Endothelial cell of umbilical vein (primary cell): ENCODE measurements around the gene HLA-DMA. TPM values are rescaled to one million over a fixed set of nuclear protein-coding genes. Genes with fewer than 3 reads are reported as not detected.

Experiments
- BruUV-seq: library from RNA; stranded (reverse); fragments of 400-500 nt; replicated peaks from 2 replicates; lab custom pipeline; 2021; lab: Mats Ljungman, UMichigan
- CTCF ChIA-PET: fragments of 300-600, 350-600 bp; sonication (Branson Sonifier 250); formaldehyde crosslinking; loops from one replicate; lab custom pipeline; 2021; ENCODE audit warnings: antibody characterized with exemption, inconsistent platforms; lab: Charles Lee
- POLR2A ChIA-PET: fragments of 300-600, 350-600 bp; sonication (Branson Sonifier 250); formaldehyde crosslinking; loops from one replicate; lab custom pipeline; 2021; ENCODE audit warnings: antibody characterized with exemption, inconsistent platforms; lab: Charles Lee
- DNase-seq: peaks from one replicate; pipeline ENCODE4 v3.0.0-alpha.2; 2011; ENCODE audit warnings: low read depth, low spot score
- FAIRE-seq: peaks from 2 replicates; lab custom pipeline; 2011; peaks lifted over from hg19 to GRCh38; lab: Jason Lieb, UNC
- H2AFZ ChIP-seq: 2 replicates; pipeline ENCODE4 v1.6.0; 2012; ENCODE audit warnings: low read depth, low read length, control low read depth, inconsistent platforms
- H3K27ac ChIP-seq: 2 replicates; pipeline ENCODE4 v1.5.1; 2011; ENCODE audit warnings: low read depth, mild to moderate bottlenecking, control low read depth, low read length, moderate library complexity; ENCODE audit not compliant: insufficient read depth
- H3K27me3 ChIP-seq, 2 experiments: 2 replicates each; pipeline versions ENCODE4 v1.6.0 to v1.6.1; 2011; ENCODE audit warnings: low read length in 2 of 2, mixed read lengths in 1 of 2; ENCODE audit not compliant: control insufficient read depth in 2 of 2, insufficient read depth in 2 of 2
- H3K36me3 ChIP-seq, 2 experiments: 2 replicates in 1 of 2; 3 replicates in 1 of 2; pipeline ENCODE4 v1.5.1; 2011; ENCODE audit warnings: low read length in 2 of 2, mild to moderate bottlenecking in 1 of 2, moderate library complexity in 1 of 2; ENCODE audit not compliant: control insufficient read depth in 2 of 2, insufficient read depth in 2 of 2; ENCODE audit errors: extremely low read depth in 1 of 2
- H3K4me1 ChIP-seq: 3 replicates; pipeline ENCODE4 v1.5.1; 2011; ENCODE audit warnings: mild to moderate bottlenecking, low read length; ENCODE audit not compliant: control insufficient read depth, insufficient read depth; ENCODE audit errors: extremely low read depth
- H3K4me2 ChIP-seq: 2 replicates; pipeline ENCODE4 v1.6.1; 2011; ENCODE audit warnings: low read length, control low read depth, mixed read lengths; ENCODE audit not compliant: insufficient read depth
- H3K4me3 ChIP-seq, 3 experiments: fragments of 200-600 bp in 1 of 3; sonication (generic), shearing (Covaris generic) in 1 of 3; replicated peaks in 1 of 3; 2 replicates each; pipeline ENCODE4 v1.5.1; 2011 to 2016; ENCODE audit warnings: control low read depth in 3 of 3, low read length in 3 of 3, mild to moderate bottlenecking in 2 of 3, inconsistent platforms in 1 of 3, low read depth in 1 of 3, moderate library complexity in 1 of 3; ENCODE audit not compliant: insufficient read depth in 1 of 3
- H3K79me2 ChIP-seq: 2 replicates; pipeline ENCODE4 v1.6.0; 2012; ENCODE audit warnings: low read length, inconsistent platforms; ENCODE audit not compliant: control insufficient read depth, insufficient read depth
- H3K9ac ChIP-seq: replicated peaks from 2 replicates; pipeline ENCODE3; 2011; ENCODE audit warnings: low read length, control low read depth; ENCODE audit not compliant: insufficient read depth; ENCODE audit errors: extremely low read depth
- H3K9me1 ChIP-seq: replicated peaks from 3 replicates; pipeline ENCODE4 v1.6.0; 2011; ENCODE audit warnings: mild to moderate bottlenecking, low read length; ENCODE audit not compliant: control insufficient read depth, insufficient read depth; ENCODE audit errors: extremely low read depth
- H3K9me3 ChIP-seq: replicated peaks from 2 replicates; pipeline ENCODE4 v1.5.1; 2012; ENCODE audit warnings: low read length, inconsistent platforms; ENCODE audit not compliant: control insufficient read depth, insufficient read depth
- H4K20me1 ChIP-seq: replicated peaks from 2 replicates; pipeline ENCODE3; 2011; ENCODE audit warnings: mild to moderate bottlenecking, low read length; ENCODE audit not compliant: control insufficient read depth, insufficient read depth; ENCODE audit errors: extremely low read depth
- EZH2 ChIP-seq: IDR thresholded peaks from 2 replicates; pipeline ENCODE4 v1.6.1; 2012; ENCODE audit warnings: borderline replicate concordance, low read depth, mild to moderate bottlenecking, moderate library complexity, low read length, inconsistent platforms; ENCODE audit not compliant: severe bottlenecking
- FOS ChIP-seq: IDR thresholded peaks from 2 replicates; pipeline ENCODE4 v1.6.1; 2011; ENCODE audit warnings: mild to moderate bottlenecking, low read length, moderate library complexity, borderline replicate concordance; ENCODE audit not compliant: insufficient read depth
- JUN ChIP-seq: IDR thresholded peaks from 2 replicates; pipeline ENCODE4 v1.6.1; 2011; ENCODE audit warnings: borderline replicate concordance, low read depth; ENCODE audit not compliant: insufficient read length, insufficient read depth
- MYC ChIP-seq: IDR thresholded peaks from one replicate; pipeline ENCODE4 v1.6.1; 2011; ENCODE audit warnings: mild to moderate bottlenecking, low read depth, low read length
- POLR2A ChIP-seq: IDR thresholded peaks from 2 replicates; pipeline ENCODE4 v1.6.1; 2012; ENCODE audit warnings: low read depth, mild to moderate bottlenecking, control low read depth, low read length
- POLR2AphosphoS5 ChIP-seq: IDR thresholded peaks from 2 replicates; pipeline ENCODE4 v1.6.1; 2012; ENCODE audit warnings: low read depth, mild to moderate bottlenecking, control low read depth, low read length, moderate library complexity; ENCODE audit not compliant: insufficient read depth
- dilution Hi-C: fragments of 300-500 bp; cut with MboI; formaldehyde crosslinking; loops from one replicate; pipeline ENCODE4 v1.15.0; 2019; ENCODE audit warnings: low sequenced_read_pairs; ENCODE audit not compliant: extremely low pct_ligation_motif_present
- intact Hi-C: fragments of 100-400 bp; cut with micrococcal nuclease; formaldehyde crosslinking; loops from one replicate; pipeline ENCODE4 v1.10.0; 2022
- polyA plus RNA-seq, 4 experiments: library from polyadenylated mRNA; depleted of rRNA in 3 of 4; stranded (reverse) in 3 of 4; unstranded in 1 of 4; fragments of >200 nt; gene quantifications; 2 replicates each; pipeline versions ENCODE4 v1.2.1 to v1.2.3, GENCODE V29; 2011 to 2012; ENCODE audit warnings: missing spikeins in 1 of 4
- total RNA-seq: library from RNA; stranded (reverse); gene quantifications from 2 replicates; pipeline ENCODE4 v1.2.3, GENCODE V29; 2021
- TF ChIP-seq, protein P1 (sequence below), 2 donors: IDR thresholded peaks; 1 replicate in 1 of 2; 2 replicates in 1 of 2; pipeline ENCODE4 v1.5.1; 2011; ENCODE audit warnings: low read length in 2 of 2, mild to moderate bottlenecking in 2 of 2, moderate library complexity in 2 of 2, control low read depth in 1 of 2, inconsistent platforms in 1 of 2, low read depth in 1 of 2; ENCODE audit not compliant: insufficient read depth in 1 of 2; ENCODE audit errors: extremely low read depth in 1 of 2
- TF ChIP-seq, protein P2 (sequence below): IDR thresholded peaks from 2 replicates; pipeline ENCODE4 v1.6.1; 2011; ENCODE audit not compliant: insufficient read depth, insufficient read length

The HLA-DMA gene
- total and polyA plus RNA-seq, 2 donors (not counting 3 experiments of a cell fraction or from before 2014, with no cell fraction given) = 1.2 to 7.7 TPM

DNA sequence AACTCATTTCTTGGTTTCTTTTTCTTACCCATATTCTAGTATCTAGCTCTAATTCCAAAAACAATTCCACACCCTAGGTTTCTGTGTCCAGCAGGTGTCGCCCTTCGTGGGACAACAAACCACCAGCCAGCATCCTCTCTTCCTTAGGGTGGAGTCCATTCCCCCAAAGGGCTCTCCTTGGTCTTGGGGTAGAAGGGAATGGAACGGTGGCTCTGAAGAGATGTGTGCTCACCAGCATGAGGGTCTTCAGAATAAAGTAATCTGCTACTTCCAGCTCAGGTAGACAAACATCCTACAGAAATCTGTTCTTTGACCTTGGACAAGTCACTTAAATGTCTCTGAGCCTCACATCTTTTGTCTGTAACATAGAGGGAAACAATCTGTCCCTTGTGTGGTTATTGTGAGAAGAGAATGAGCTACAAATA is 19.2 kb downstream of the HLA-DMA start:
- intact Hi-C loops (loop anchor here (1.0 to 5.0 kb wide), 4 partner anchors 14 to 51 kb away; no protein-coding TSS in a partner anchor), dilution Hi-C loops (no loop called here)
- Histone ChIP-seq H4K20me1 (no peaks in the 10 kb centered on the region), H3K27ac (no peak overlapping the region), H3K79me2 (no peaks in the 10 kb centered on the region), H3K4me2 (no peak overlapping the region), H3K9me3 (no peaks in the 10 kb centered on the region), H2AFZ (no peak overlapping the region), H3K27me3 (peaks cover 41 to 73% of the 10 kb centered on the region in 2 experiments), H3K9me1 (no peaks in the 10 kb centered on the region), H3K4me1 (no peaks in the 10 kb centered on the region), H3K36me3 (no peaks in the 10 kb centered on the region), H3K9ac (no peak overlapping the region), H3K4me3 (no peak overlapping the region)
- POLR2A ChIA-PET = interaction anchor here (0.6 to 3.6 kb wide), 3 partner anchors 20 to 51 kb away, joined by 4 to 30 read pairs (median 7); no protein-coding TSS in a partner anchor
- no TSS peak for BruUV-seq
- CTCF ChIA-PET = interaction anchor here (0.6 to 8.5 kb wide), 64 partner anchors 9 to 532 kb away, joined by 3 to 580 read pairs (median 5); partner anchors contain the start of genes BRD2, HLA-DMA, HLA-DOA and HLA-DPB1
- no peak for TF ChIP-seq FOS
- TF ChIP-seq MYC = no peak
- TF ChIP-seq, protein P1, sequence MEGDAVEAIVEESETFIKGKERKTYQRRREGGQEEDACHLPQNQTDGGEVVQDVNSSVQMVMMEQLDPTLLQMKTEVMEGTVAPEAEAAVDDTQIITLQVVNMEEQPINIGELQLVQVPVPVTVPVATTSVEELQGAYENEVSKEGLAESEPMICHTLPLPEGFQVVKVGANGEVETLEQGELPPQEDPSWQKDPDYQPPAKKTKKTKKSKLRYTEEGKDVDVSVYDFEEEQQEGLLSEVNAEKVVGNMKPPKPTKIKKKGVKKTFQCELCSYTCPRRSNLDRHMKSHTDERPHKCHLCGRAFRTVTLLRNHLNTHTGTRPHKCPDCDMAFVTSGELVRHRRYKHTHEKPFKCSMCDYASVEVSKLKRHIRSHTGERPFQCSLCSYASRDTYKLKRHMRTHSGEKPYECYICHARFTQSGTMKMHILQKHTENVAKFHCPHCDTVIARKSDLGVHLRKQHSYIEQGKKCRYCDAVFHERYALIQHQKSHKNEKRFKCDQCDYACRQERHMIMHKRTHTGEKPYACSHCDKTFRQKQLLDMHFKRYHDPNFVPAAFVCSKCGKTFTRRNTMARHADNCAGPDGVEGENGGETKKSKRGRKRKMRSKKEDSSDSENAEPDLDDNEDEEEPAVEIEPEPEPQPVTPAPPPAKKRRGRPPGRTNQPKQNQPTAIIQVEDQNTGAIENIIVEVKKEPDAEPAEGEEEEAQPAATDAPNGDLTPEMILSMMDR (IDR thresholded peaks at IDR 0.05; ENCODE audit: extremely low read depth in 1 of 2, insufficient read depth in 1 of 2, low read depth in 1 of 2, low read length in 2 of 2) = peak; percentile 73
- TF ChIP-seq, protein P2, sequence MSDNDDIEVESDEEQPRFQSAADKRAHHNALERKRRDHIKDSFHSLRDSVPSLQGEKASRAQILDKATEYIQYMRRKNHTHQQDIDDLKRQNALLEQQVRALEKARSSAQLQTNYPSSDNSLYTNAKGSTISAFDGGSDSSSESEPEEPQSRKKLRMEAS = no peak
- no peak for TF ChIP-seq POLR2AphosphoS5
- TF ChIP-seq JUN = no peak
- TF ChIP-seq EZH2 = no peak
- TF ChIP-seq POLR2A = no peak
- FAIRE-seq = peak; percentile 84
- DNase-seq = peak; percentile 76
